MM.1S (cell line): ENCODE results near the gene ATP6V1G2.

ENCODE experiments used
- DNase-seq: peaks from one replicate; pipeline ENCODE4 v3.0.0-alpha.2; 2015
- H2AFZ ChIP-seq: fragments of 300-600 bp; sonication (generic); 2 replicates; pipeline ENCODE4 v1.6.0; 2016; ENCODE audit warnings: antibody characterized with exemption, low read length
- H3F3A ChIP-seq: fragments of 300-600 bp; sonication (generic); 2 replicates; pipeline ENCODE4 v1.6.1; 2016; ENCODE audit warnings: mild to moderate bottlenecking, antibody characterized with exemption, low read length, moderate library complexity, mixed read lengths; ENCODE audit not compliant: insufficient read depth
- H3K27ac ChIP-seq: fragments of 300-600 bp; sonication (generic); 2 replicates; pipeline ENCODE4 v1.5.1; 2016; ENCODE audit warnings: mild to moderate bottlenecking, low read length
- H3K27me3 ChIP-seq: fragments of 300-600 bp; sonication (generic); replicated peaks from 2 replicates; pipeline ENCODE4 v1.6.0; 2016; ENCODE audit warnings: low read length; ENCODE audit not compliant: insufficient read depth
- H3K36me3 ChIP-seq: fragments of 300-600 bp; sonication (generic); replicated peaks from 2 replicates; pipeline ENCODE4 v1.6.1; 2016; ENCODE audit warnings: mild to moderate bottlenecking, low read length, mixed read lengths; ENCODE audit not compliant: insufficient read depth
- H3K4me1 ChIP-seq: fragments of 300-600 bp; sonication (generic); 2 replicates; pipeline ENCODE4 v1.6.1; 2016; ENCODE audit warnings: low read length, mixed read lengths
- H3K4me2 ChIP-seq: fragments of 300-600 bp; sonication (generic); 2 replicates; pipeline ENCODE4 v1.6.0; 2016; ENCODE audit warnings: low read depth, low read length
- H3K4me3 ChIP-seq: fragments of 300-600 bp; sonication (generic); 2 replicates; pipeline ENCODE4 v1.5.1; 2016; ENCODE audit warnings: low read length, mixed read lengths
- H3K79me2 ChIP-seq: fragments of 300-600 bp; sonication (generic); 2 replicates; pipeline ENCODE4 v1.6.1; 2016; ENCODE audit warnings: mixed run types, low read length, mixed read lengths
- H3K9ac ChIP-seq: fragments of 300-600 bp; sonication (generic); 2 replicates; pipeline ENCODE4 v1.6.1; 2016; ENCODE audit warnings: low read length, mixed read lengths
- H3K9me2 ChIP-seq: fragments of 300-600 bp; sonication (generic); replicated peaks from 2 replicates; pipeline ENCODE4 v1.6.1; 2016; ENCODE audit warnings: mild to moderate bottlenecking, low read length, mixed read lengths; ENCODE audit not compliant: insufficient read depth
- H3K9me3 ChIP-seq: fragments of 300-600 bp; sonication (generic); replicated peaks from 2 replicates; pipeline ENCODE4 v1.6.1; 2016; ENCODE audit warnings: mild to moderate bottlenecking, low read length, mixed read lengths; ENCODE audit not compliant: insufficient read depth
- H4K20me1 ChIP-seq: fragments of 300-600 bp; sonication (generic); 2 replicates; pipeline ENCODE4 v1.6.1; 2016; ENCODE audit warnings: mild to moderate bottlenecking, low read length, moderate library complexity, mixed read lengths; ENCODE audit not compliant: insufficient read depth
- CTCF ChIP-seq: fragments of 300-600 bp; sonication (generic); IDR thresholded peaks from 2 replicates; pipeline ENCODE4 v1.5.1; 2016; ENCODE audit warnings: antibody characterized with exemption, low read length, mixed read lengths
- EZH2 ChIP-seq: fragments of 300-600 bp; sonication (generic); optimal IDR thresholded peaks from 2 replicates; pipeline ENCODE3; 2017; ENCODE audit warnings: low read depth, mild to moderate bottlenecking, antibody characterized with exemption, low read length, mixed read lengths
- EZH2phosphoT487 ChIP-seq: fragments of 300-600 bp; sonication (generic); IDR thresholded peaks from 2 replicates; pipeline ENCODE4 v1.6.1; 2018; ENCODE audit warnings: antibody characterized with exemption, low read length

ATP6V1G2 gene

GRCh38 chr6:31547727-31548543, 1.5 kb upstream of the ATP6V1G2 start:
- H3K27me3 ChIP-seq = no peaks in the 10 kb centered on the region
- peak overlapping the region; percentile 36; the same call in 1 of the 2 replicates for H3K27ac ChIP-seq
- no peaks in the 10 kb centered on the region for H3K9me2 ChIP-seq
- H3K4me2 ChIP-seq = peak overlapping the region; percentile 67
- H4K20me1 ChIP-seq = no peaks in the 10 kb centered on the region
- H3K9me3 ChIP-seq = no peaks in the 10 kb centered on the region
- 0 out of 2 replicates have a peak, but pooled peaks cover 12% of the 10 kb centered on the region for H3F3A ChIP-seq
- TF ChIP-seq CTCF = no peak
- TF ChIP-seq EZH2 = no peak
- no peak for TF ChIP-seq EZH2phosphoT487
- peaks cover 9% of the 10 kb centered on the region for H3K4me1 ChIP-seq
- H3K4me3 ChIP-seq = peak overlapping the region; percentile 57
- H2AFZ ChIP-seq = peak overlapping the region; percentile 42; the same call in 1 of the 2 replicates
- H3K36me3 ChIP-seq = no peaks in the 10 kb centered on the region
- H3K79me2 ChIP-seq = peaks cover 11% of the 10 kb centered on the region
- no peak for DNase-seq
- H3K9ac ChIP-seq = peak overlapping the region; percentile 89

GRCh38 chr6:31546958-31547726, 734 bp upstream of the ATP6V1G2 start, which contains the start of gene NFKBIL1:
NFKBIL1 (plus strand) TSS chr6:31547608; CDS start chr6:31547695, 87 bp downstream.
- H4K20me1 ChIP-seq = no peaks in the 10 kb centered on the region
- peak; percentile 95 for DNase-seq
- no peaks in the 10 kb centered on the region for H3K27me3 ChIP-seq
- TF ChIP-seq EZH2 (no peak), EZH2phosphoT487 (no peak), CTCF (no peak)
- no peaks in the 10 kb centered on the region for H3K36me3 ChIP-seq
- H3K4me3 ChIP-seq = peak within 1 kb of the TSS; percentile 57
- peaks cover 18% of the 10 kb centered on the region for H3K79me2 ChIP-seq
- H3K9me3 ChIP-seq = no peaks in the 10 kb centered on the region
- H3K27ac ChIP-seq = peak within 1 kb of the TSS; percentile 36; the same call in 1 of the 2 replicates
- H3K4me2 ChIP-seq = peak within 1 kb of the TSS; percentile 67
- H3K4me1 ChIP-seq = peaks cover 9% of the 10 kb centered on the region
- peak within 1 kb of the TSS; percentile 89 for H3K9ac ChIP-seq
- H3F3A ChIP-seq = 0 out of 2 replicates have a peak, but pooled peaks cover 12% of the 10 kb centered on the region
- H3K9me2 ChIP-seq = no peaks in the 10 kb centered on the region
- H2AFZ ChIP-seq = peak within 1 kb of the TSS; percentile 42

- no peaks in the 10 kb centered on the region for H3K9me3 ChIP-seq
- H4K20me1 ChIP-seq = peaks cover 7% of the 10 kb centered on the region
- H3F3A ChIP-seq = peaks cover 20% of the 10 kb centered on the region
- no peak overlapping the region for H2AFZ ChIP-seq
- H3K27ac ChIP-seq = no peak overlapping the region
- H3K79me2 ChIP-seq = peaks cover 33% of the 10 kb centered on the region
- H3K9me2 ChIP-seq = no peaks in the 10 kb centered on the region
- H3K9ac ChIP-seq = no peak overlapping the region
- H3K4me1 ChIP-seq = peaks cover 11% of the 10 kb centered on the region
- H3K4me3 ChIP-seq = no peak overlapping the region
- no peaks in the 10 kb centered on the region for H3K27me3 ChIP-seq
- no peak for TF ChIP-seq EZH2
- H3K4me2 ChIP-seq = no peak overlapping the region
- H3K36me3 ChIP-seq = peaks cover 2% of the 10 kb centered on the region; the same call in 1 of the 2 replicates
- DNase-seq = no peak
Observed at GRCh38 chr6:31545291-31545690, 1.1 kb downstream of the ATP6V1G2 start.
